A549 treated with AZD9567 at 1 μM for 4 hours (cell line): ENCODE measurements around the gene DPYD. TPM values are rescaled to one million over a fixed set of nuclear protein-coding genes. Genes with fewer than 3 reads are reported as not detected.

Experiments
- total RNA-seq: library from RNA; stranded (reverse); fragments of 200-300 nt; extraction: Qiagen RNA extraction; gene quantifications from 5 replicates; pipeline ENCODE4 v1.2.3, GENCODE V29; 2022; ENCODE audit not compliant: insufficient read depth

DPYD gene
- 1.0 to 2.1 TPM (median 1.8 TPM) in 5 replicates for total RNA-seq

DNA sequence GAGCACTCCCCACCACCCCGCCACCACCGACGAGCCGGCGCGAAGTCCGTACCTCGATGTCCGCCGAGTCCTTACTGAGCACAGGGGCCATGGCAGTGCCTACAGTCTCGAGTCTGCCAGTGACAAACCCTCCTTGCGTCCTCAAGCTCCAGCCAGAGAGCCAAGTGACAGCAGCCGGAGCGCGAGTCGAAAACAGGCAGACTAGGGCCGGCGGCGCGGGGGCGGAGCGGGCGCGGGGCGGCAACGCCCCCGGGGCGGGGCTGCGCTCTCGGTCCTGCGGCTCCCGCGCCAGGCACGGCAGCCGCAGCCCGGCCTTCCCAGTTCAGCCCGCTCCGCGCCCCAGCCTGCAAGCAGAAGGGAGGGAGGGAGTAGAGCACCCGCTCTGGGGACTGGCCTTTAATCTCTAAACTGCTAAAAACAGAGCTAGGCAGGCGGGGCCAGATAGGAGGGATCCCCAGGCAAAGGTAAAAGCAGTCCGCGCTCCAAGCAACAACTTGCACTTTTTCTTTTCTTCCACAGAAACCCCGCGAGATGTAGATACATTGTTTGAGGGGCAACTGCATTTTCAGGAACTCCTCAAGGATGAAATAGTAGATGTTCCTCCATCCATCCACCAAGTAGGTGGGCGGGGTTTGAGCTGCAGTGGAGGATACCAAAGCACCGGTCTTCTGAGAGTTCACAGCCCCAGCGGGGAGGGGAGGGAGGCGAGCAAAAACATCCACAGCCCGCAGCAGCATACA lies at the start of gene DPYD:
Gene DPYD (minus strand): TSS at position 203 of the 740 bp plus-strand sequence. CDS start 112 bp downstream, at position 91.

